GM21526 (cell line): ENCODE results near the gene MCTS1.
A peak's percentile ranks its signal among the peaks of the same experiment; 100 is the strongest.
"Not testable (repeated sequence)": the region's sequence is repeated elsewhere in the genome, so short reads cannot be mapped to it uniquely, and the experiment has no call there.

Experiments
- ATAC-seq: cut with Tn5 transposase; IDR thresholded peaks from one replicate; pipeline ENCODE4 v1.9.1; 2021; ENCODE audit warnings: moderate library complexity; ENCODE audit not compliant: unreplicated experiment, low FRiP score

MCTS1 gene

DNA sequence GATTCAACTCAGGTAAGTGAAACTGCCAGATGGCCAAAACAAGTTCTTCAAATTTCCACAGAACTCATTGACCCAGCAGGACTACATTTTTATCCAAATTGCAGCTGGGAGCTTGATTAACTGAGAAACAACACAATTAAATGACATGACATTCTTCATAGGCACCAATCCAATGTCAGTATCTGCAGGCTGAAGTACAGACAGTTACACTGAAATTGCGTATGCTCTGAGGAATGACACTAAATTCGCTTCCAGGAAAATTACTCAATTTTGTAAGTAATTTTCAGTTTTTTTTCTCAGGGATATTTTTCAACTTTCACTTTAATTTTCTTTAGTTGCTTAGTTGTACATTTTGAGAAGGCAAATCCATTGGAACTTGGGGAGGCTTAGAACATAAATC, 21.5 kb downstream of the MCTS1 start:
- no peak for ATAC-seq

DNA sequence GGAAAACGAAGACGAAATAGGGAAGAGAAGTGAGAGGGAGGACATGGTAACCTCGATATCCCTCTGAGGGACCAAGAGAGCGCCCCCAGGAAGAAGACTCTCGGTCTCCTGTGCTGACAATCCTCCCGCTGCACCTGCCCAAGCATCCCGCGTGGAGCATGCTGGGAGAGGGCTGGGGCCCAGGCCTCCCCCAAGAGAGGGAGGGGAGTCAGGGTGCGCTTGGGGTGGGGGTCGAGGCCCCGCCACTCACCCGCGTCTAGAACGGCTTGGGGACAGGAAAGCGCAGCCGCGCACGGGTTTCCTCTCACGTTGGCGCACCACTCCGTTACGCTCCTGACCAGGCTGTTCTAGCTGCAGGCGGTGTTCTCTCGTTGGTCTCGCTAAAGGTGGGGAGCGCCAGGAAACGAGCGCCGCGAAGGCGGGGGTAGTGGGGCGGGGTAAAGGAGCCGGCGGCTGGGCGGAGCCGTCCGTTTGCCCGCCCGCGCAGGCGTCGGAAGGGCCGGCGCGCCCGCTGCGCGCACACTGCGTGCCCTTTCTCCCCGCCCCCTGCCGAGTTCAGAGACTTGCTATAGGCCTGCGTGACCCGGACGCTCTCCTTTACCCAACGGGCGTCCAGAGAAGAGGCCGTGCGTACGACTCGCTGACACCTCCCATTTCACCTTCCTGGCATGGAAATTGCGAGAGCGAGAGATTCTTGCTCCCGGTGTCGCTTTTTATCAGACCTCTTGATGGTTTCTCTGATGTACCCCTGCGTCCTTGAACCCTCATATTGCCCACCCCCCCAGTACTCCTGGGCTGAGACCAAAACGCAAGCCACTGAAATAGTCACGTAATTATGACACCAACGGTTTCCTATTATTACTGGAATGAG, 26.0 kb downstream of the MCTS1 start, which contains the start of gene C1GALT1C1:
TSS of gene C1GALT1C1 (minus strand) at position 388 of the 871 bp plus-strand sequence. CDS start 2,888 bp downstream, outside the sequence.
- peak; percentile 95 for ATAC-seq

DNA sequence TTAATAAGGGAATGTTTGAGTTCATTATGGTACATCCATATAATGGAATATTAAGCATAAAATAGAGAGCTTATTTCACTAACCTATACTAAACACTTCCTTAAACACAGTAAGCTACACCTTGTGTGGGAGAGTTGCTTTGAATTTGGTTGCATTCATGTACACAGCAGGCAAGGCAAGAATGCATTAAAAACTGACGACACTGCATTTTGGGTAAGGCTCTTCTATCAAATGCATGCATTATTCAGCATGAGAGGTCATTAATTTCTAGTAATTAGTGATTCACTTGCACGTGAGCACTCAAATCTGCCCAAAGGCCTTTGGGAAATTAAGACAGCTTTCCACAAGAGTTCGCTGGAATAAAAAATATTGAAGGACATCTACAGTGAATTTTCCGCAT, 34.7 kb downstream of the MCTS1 start:
- ATAC-seq = no peak

DNA sequence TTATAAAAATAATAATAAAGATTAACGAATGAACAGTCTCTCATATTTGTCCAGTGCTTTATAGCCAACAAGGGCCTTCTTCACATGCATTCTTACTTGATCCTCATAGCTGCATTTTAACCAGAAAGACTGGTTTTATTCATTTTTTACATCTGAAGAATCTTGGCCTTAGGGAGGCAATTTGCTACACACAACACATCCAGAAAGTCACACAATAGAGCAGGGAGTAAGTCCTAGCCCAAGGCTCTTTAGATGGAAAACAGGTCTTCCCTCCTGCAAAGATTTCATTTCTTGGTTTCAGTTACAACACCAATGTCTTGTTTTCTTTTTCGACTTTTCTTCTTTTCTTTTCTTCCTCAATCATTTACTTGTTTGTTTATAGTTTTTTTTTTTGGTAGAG, 39.0 kb downstream of the MCTS1 start:
- no peak for ATAC-seq

DNA sequence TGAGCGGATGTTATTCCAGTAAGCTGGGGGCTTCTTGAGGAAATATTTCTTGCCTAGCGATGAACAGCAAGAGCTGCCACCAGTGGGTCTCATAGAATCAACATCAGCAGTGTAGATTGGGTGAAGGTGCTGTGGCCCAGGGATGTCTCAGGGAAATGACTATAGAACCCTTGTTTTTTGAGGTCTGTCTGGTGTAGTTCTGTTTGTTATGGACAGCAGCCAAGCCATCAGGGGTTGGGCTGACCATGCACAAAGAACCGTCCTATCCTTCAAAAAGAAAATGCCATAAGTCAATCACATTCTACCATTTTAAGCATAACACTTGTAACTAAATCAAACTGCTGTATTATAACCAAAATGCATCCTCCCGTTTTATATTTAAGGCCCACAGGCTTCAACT, 43.2 kb downstream of the MCTS1 start:
- no peak for ATAC-seq

DNA sequence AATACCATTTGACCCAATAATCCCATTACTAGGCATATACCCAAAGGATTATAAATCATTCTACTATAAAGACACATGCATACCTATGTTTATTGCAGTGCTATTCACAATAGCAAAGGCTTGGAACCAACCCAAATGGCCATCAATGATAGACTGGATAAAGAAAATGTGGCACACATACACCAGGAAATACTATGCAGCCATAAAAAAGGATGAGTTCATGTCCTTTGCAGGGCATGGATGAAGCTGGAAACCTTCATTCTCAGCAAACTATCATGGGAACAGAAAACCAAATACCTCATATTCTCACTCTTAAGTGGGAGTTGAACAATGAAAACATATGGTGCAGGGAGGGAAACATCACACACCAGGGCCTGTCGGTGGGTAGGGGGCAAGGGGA, 48.4 kb downstream of the MCTS1 start:
- ATAC-seq = not testable (repeated sequence)

DNA sequence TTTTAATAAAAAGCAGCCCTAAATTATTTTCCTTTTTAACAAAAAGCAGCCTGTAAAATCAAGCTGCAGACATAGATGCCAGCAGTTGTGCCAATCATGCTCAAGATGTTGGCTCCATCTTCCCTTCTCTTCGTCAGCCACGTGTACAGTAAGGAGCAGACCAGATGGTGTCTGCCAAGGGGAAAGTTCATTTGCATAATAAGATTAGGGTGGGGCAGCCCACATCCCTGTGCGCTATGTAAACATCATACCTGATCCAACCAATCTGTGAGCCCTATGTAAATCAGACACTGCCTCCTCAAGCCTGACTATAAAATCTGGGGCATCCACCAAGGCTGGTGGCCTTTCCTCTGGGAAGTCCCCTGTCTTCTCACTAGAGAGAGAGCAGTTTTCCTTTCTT, 49.1 kb downstream of the MCTS1 start:
- ATAC-seq = no peak

DNA sequence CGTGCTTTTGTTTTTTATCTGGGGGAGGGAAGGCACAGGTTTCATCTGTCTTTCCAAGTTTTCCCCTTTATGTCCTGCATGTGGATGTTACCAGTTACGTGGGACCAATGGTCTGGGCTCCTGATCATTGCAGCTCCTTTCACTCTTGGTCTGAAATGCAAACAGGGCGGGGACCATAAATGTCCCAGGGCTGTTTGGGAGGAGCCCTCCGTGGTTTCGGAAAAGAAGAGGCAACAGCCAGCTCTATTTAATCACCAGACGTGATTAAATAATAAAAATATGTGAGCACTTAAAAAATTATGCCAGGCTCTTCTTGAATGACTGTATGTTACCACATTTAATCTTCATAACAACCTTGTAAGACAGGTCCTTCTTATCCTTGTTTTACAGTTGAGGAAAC, 56.7 kb downstream of the MCTS1 start:
- no peak for ATAC-seq
